ENCODE results near the gene FBXL20.

GRCh38 chr17:39212841-39213480 is 188.5 kb downstream of the FBXL20 start:
- TF ChIP-seq, protein P1, sequence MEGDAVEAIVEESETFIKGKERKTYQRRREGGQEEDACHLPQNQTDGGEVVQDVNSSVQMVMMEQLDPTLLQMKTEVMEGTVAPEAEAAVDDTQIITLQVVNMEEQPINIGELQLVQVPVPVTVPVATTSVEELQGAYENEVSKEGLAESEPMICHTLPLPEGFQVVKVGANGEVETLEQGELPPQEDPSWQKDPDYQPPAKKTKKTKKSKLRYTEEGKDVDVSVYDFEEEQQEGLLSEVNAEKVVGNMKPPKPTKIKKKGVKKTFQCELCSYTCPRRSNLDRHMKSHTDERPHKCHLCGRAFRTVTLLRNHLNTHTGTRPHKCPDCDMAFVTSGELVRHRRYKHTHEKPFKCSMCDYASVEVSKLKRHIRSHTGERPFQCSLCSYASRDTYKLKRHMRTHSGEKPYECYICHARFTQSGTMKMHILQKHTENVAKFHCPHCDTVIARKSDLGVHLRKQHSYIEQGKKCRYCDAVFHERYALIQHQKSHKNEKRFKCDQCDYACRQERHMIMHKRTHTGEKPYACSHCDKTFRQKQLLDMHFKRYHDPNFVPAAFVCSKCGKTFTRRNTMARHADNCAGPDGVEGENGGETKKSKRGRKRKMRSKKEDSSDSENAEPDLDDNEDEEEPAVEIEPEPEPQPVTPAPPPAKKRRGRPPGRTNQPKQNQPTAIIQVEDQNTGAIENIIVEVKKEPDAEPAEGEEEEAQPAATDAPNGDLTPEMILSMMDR (IDR thresholded peaks at IDR 0.05) = no peak
- TF ChIP-seq POLR2A (IDR thresholded peaks at IDR 0.05) = no peak
